ENCODE results near the gene OR10H5.

OR10H5 gene

DNA sequence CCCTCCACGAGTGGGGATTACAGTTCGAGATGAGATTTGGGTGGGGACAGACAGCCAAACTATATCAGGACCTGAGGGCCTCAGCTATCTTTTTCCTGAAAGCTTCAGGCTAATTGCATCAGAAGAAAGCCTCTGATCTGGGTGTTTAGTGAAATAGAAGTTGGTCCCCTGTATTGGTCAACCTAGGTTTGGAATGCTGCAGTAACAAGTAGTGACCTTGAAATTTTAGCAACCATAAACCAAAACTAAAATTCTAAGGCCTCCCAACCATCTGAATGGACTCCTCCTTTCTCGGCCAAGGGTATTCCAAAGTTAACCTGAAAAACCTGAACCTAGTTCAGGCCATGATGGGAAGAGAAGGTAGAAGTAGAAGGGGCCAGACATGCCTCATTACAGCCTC, 62.9 kb downstream of the OR10H5 start:
- DNase-seq, result no peak
